HepG2 (cell line): ENCODE measurements around the gene GALK2. TPM values are rescaled to one million over a fixed set of nuclear protein-coding genes. Genes with fewer than 3 reads are reported as not detected.

Experiments used
- ATAC-seq: fragments of 200-7000 bp; cut with Tn5 transposase; 3 replicates; pipeline ENCODE4 v1.9.1; 2020; ENCODE audit warnings: mild to moderate bottlenecking, moderate library complexity
- BruUV-seq: library from RNA; stranded (reverse); fragments of 400-500 nt; replicated peaks from 2 replicates; lab custom pipeline; 2021; lab: Mats Ljungman, UMichigan
- CTCF ChIA-PET: fragments of 300-600 bp; formaldehyde crosslinking; extraction: SDS; loops from one replicate; lab custom pipeline; 2021; ENCODE audit warnings: low total read pairs, inconsistent platforms, low intra/inter-chr PET ratio; lab: Yijun Ruan, JAX
- POLR2A ChIA-PET: fragments of 350-600 bp; sonication (Branson Sonifier 250); formaldehyde crosslinking; loops from one replicate; lab custom pipeline; 2020; ENCODE audit warnings: antibody characterized with exemption, inconsistent platforms; lab: Yijun Ruan, JAX
- DNase-seq: peaks from one replicate; pipeline ENCODE4 v3.0.0-alpha.2; 2015; ENCODE audit warnings: low spot score
- FAIRE-seq: peaks from 3 replicates; lab custom pipeline; 2011; peaks lifted over from hg19 to GRCh38; lab: Jason Lieb, UNC
- H2AFZ ChIP-seq: one replicate; pipeline ENCODE4 v1.6.1; 2011; ENCODE audit warnings: low read length, inconsistent platforms
- H3K27ac ChIP-seq: fragments of 300-600 bp; 3 replicates; pipeline ENCODE4 v1.8.0; 2011; ENCODE audit warnings: mixed run types, mild to moderate bottlenecking, mixed read lengths, low read length, inconsistent platforms; ENCODE audit not compliant: insufficient read depth; ENCODE audit errors: extremely low read length
- H3K27me3 ChIP-seq, 2 experiments: fragments of 200-600 bp in 1 of 2; 2 replicates in 1 of 2; 3 replicates in 1 of 2; pipeline versions ENCODE4 v1.6.0 to v1.8.0; 2011; ENCODE audit warnings: low read length in 2 of 2, mild to moderate bottlenecking in 2 of 2, moderate library complexity in 2 of 2, inconsistent platforms in 1 of 2; ENCODE audit not compliant: insufficient read depth in 2 of 2, control insufficient read depth in 1 of 2
- H3K36me3 ChIP-seq, 2 experiments: fragments of 200-600 bp in 1 of 2; replicated peaks in 1 of 2; 2 replicates in 1 of 2; 3 replicates in 1 of 2; pipeline versions ENCODE4 v1.5.1 to v1.8.0; 2011; ENCODE audit warnings: low read length in 2 of 2, inconsistent platforms in 1 of 2; ENCODE audit not compliant: insufficient read depth in 2 of 2, control insufficient read depth in 1 of 2
- H3K4me1 ChIP-seq: 2 replicates; pipeline ENCODE4 v1.5.1; 2012; ENCODE audit warnings: low read length, inconsistent platforms; ENCODE audit not compliant: insufficient read depth
- H3K4me2 ChIP-seq: 2 replicates; pipeline ENCODE4 v1.6.0; 2011; ENCODE audit warnings: low read depth, low read length, inconsistent platforms
- H3K4me3 ChIP-seq, 3 experiments: fragments of 200-600 bp in 1 of 3; sonication (generic), shearing (Covaris generic) in 1 of 3; replicated peaks in 1 of 3; 2 replicates each; pipeline ENCODE4 v1.5.1; 2011 to 2016; ENCODE audit warnings: low read length in 3 of 3, inconsistent platforms in 2 of 3, low read depth in 2 of 3, mild to moderate bottlenecking in 2 of 3, control low read depth in 1 of 3, mixed read lengths in 1 of 3; ENCODE audit not compliant: insufficient read depth in 1 of 3
- H3K79me2 ChIP-seq: one replicate; pipeline ENCODE4 v1.6.1; 2011; ENCODE audit warnings: low read length, inconsistent platforms; ENCODE audit not compliant: insufficient read depth
- H3K9ac ChIP-seq: 2 replicates; pipeline ENCODE4 v1.6.0; 2011; ENCODE audit warnings: mild to moderate bottlenecking, low read depth, low read length, inconsistent platforms; ENCODE audit not compliant: insufficient read depth
- H3K9me3 ChIP-seq: 2 replicates; pipeline ENCODE4 v1.5.1; 2012; ENCODE audit warnings: mild to moderate bottlenecking, low read length
- H4K20me1 ChIP-seq: 2 replicates; pipeline ENCODE4 v1.6.0; 2011; ENCODE audit warnings: inconsistent platforms, mild to moderate bottlenecking, low read length, moderate library complexity; ENCODE audit not compliant: insufficient read depth
- CHCHD3 ChIP-seq: sonication (generic); formaldehyde crosslinking; IDR thresholded peaks from 2 replicates; pipeline ENCODE4 v1.8.0; 2022; ENCODE audit warnings: mild to moderate bottlenecking, missing genetic modification reagents, moderate library complexity
- ELF1 ChIP-seq: sonication (generic); formaldehyde crosslinking; IDR thresholded peaks from 2 replicates; pipeline ENCODE4 v1.4.0; 2020; ENCODE audit warnings: missing genetic modification reagents
- MTA3 ChIP-seq: sonication (generic); formaldehyde crosslinking; IDR thresholded peaks from 2 replicates; pipeline ENCODE4 v1.4.0; 2020; ENCODE audit warnings: missing genetic modification reagents
- NFYB ChIP-seq: sonication (generic); formaldehyde crosslinking; IDR thresholded peaks from 2 replicates; pipeline ENCODE4 v1.4.0; 2020; ENCODE audit warnings: missing genetic modification reagents
- PLRG1 ChIP-seq: fragments of 450-650 bp; conservative IDR thresholded peaks from 2 replicates; pipeline ENCODE4 v1.6.1; 2016
- RORA ChIP-seq: sonication (generic); formaldehyde crosslinking; IDR thresholded peaks from 2 replicates; pipeline ENCODE4 v1.5.0; 2020; ENCODE audit warnings: mild to moderate bottlenecking, missing genetic modification reagents, moderate library complexity
- SATB2 ChIP-seq: sonication (generic); formaldehyde crosslinking; IDR thresholded peaks from 2 replicates; pipeline ENCODE4 v1.5.0; 2020; ENCODE audit warnings: missing genetic modification reagents
- TSC22D2 ChIP-seq: sonication (generic); formaldehyde crosslinking; IDR thresholded peaks from 2 replicates; pipeline ENCODE4 v1.5.1; 2020; ENCODE audit warnings: missing genetic modification reagents, mild to moderate bottlenecking, borderline replicate concordance
- ZFP1 ChIP-seq: IDR thresholded peaks from 2 replicates; pipeline ENCODE4 v1.6.1; 2016
- ZFP37 ChIP-seq: sonication (generic); formaldehyde crosslinking; IDR thresholded peaks from 2 replicates; pipeline ENCODE4 v1.4.0; 2020; ENCODE audit warnings: missing genetic modification reagents, borderline replicate concordance
- ZNF510 ChIP-seq: sonication (generic); formaldehyde crosslinking; IDR thresholded peaks from 2 replicates; pipeline ENCODE4 v1.4.0; 2020; ENCODE audit warnings: low read depth, mild to moderate bottlenecking, missing genetic modification reagents
- ZNF672 ChIP-seq: sonication (generic); formaldehyde crosslinking; IDR thresholded peaks from 2 replicates; pipeline ENCODE4 v1.8.1; 2022; ENCODE audit warnings: missing genetic modification reagents
- ZNF713 ChIP-seq: sonication (generic); formaldehyde crosslinking; IDR thresholded peaks from 2 replicates; pipeline ENCODE4 v1.4.0; 2020; ENCODE audit warnings: mild to moderate bottlenecking, missing genetic modification reagents
- ZNF850 ChIP-seq: sonication (generic); formaldehyde crosslinking; conservative IDR thresholded peaks from 2 replicates; pipeline ENCODE4 v1.9.0; 2021; ENCODE audit warnings: mild to moderate bottlenecking, missing genetic modification reagents
- WGBS: methylation state at CpG from one replicate; pipeline ENCODE4 v1.1.6; 2017; ENCODE audit warnings: low lambda C conversion rate; 5-methylcytosine and 5-hydroxymethylcytosine counted together
- in situ Hi-C: cut with HindIII; loops from 2 replicates; pipeline ENCODE4 v1.10.0; 2017; ENCODE audit warnings: low pct_unique_long_range_greater_than_20kb; ENCODE audit not compliant: extremely low pct_ligation_motif_present
- intact Hi-C: fragments of 100-400 bp; cut with micrococcal nuclease; formaldehyde crosslinking; loops from one replicate; pipeline ENCODE4 v1.10.0; 2022; ENCODE audit not compliant: unreplicated experiment
- polyA plus RNA-seq, 8 experiments: library from polyadenylated mRNA; depleted of rRNA in 3 of 8; stranded (reverse) in 7 of 8; unstranded in 1 of 8; fragments of >200 nt; fragmentation: Illumina TruSeq in 4 of 8; extraction: Trizol in 4 of 8; gene quantifications; 2 replicates each; pipeline versions ENCODE4 v1.2.1 to v1.2.3, GENCODE V29; 2011 to 2016; ENCODE audit warnings: low read depth in 4 of 8, missing spikeins in 1 of 8, mixed read lengths in 1 of 8; ENCODE audit not compliant: insufficient read depth in 1 of 8
- total RNA-seq, 5 experiments: library from RNA; depleted of rRNA; stranded (reverse); fragments of >200 nt; fragmentation: Illumina TruSeq; extraction: Trizol; gene quantifications; 2 replicates each; pipeline ENCODE4 v1.2.3, GENCODE V29; 2016; ENCODE audit warnings: low read depth in 1 of 5

GALK2 gene
- total and polyA plus RNA-seq, 2 of the 13 experiments (the other 11 are each of a cell fraction or from before 2014, with no cell fraction given), result 17.6 to 32.8 TPM

- 97% methylated on average over 7 of the region's 8 CpGs for whole genome bisulfite sequencing
- Histone ChIP-seq H3K4me2 (no peak overlapping the region), H3K27me3 (no peaks in the 10 kb centered on the region), H3K4me1 (no peaks in the 10 kb centered on the region), H3K9me3 (no peaks in the 10 kb centered on the region), H3K79me2 (no peaks in the 10 kb centered on the region), H2AFZ (no peak overlapping the region), H3K27ac (no peak overlapping the region), H3K9ac (no peak overlapping the region), H3K4me3 (no peak overlapping the region), H4K20me1 (no peaks in the 10 kb centered on the region), H3K36me3 (0 out of 5 replicates have a peak, but pooled peaks cover 0 to 5% of the 10 kb centered on the region in 2 experiments)
- in situ Hi-C loops, result no loop called here
- ChIA-PET CTCF (no interaction called here), POLR2A (no interaction called here)
- DNase-seq, result no peak
- TF ChIP-seq ZFP37 (CRISPR knock-in tag) (no peak), ZNF672 (CRISPR knock-in tag) (no peak), CHCHD3 (CRISPR knock-in tag) (no peak), ZNF510 (CRISPR knock-in tag) (no peak), RORA (CRISPR knock-in tag) (no peak), ZFP1 (CRISPR knock-in tag) (no peak), ZNF713 (no peak), PLRG1 (no peak), TSC22D2 (CRISPR knock-in tag) (no peak), SATB2 (CRISPR knock-in tag) (no peak), NFYB (CRISPR knock-in tag) (no peak), MTA3 (CRISPR knock-in tag) (no peak), ELF1 (CRISPR knock-in tag) (no peak), ZNF850 (CRISPR knock-in tag) (no peak)
- no TSS peak for BruUV-seq
- intact Hi-C loops, result no loop called here
- FAIRE-seq, result peak; percentile 12
- ATAC-seq, result no peak
These were observed 100.7 kb downstream of the GALK2 start for GRCh38 chr15:49270541-49271421.
